GM12878 (cell line): ENCODE results near the gene PRKN. TPM values are rescaled to one million over a fixed set of nuclear protein-coding genes. Genes with fewer than 3 reads are reported as not detected.

Experiments used
- ATAC-seq: fragments of 200-7000 bp; cut with Tn5 transposase; 3 replicates; pipeline ENCODE4 v1.9.1; 2020; ENCODE audit warnings: mild to moderate bottlenecking, moderate library complexity
- BruUV-seq: library from RNA; stranded (reverse); fragments of 400-500 nt; replicated peaks from 2 replicates; lab custom pipeline; 2021; lab: Mats Ljungman, UMichigan
- CTCF ChIA-PET: fragments of 300-600 bp; sonication (Branson Sonifier 250); formaldehyde crosslinking; extraction: SDS; loops from one replicate; lab custom pipeline; 2021; ENCODE audit warnings: inconsistent platforms; lab: Yijun Ruan, JAX
- POLR2A ChIA-PET: fragments of 350-600 bp; formaldehyde crosslinking; extraction: SDS; loops from one replicate; lab custom pipeline; 2021; ENCODE audit warnings: inconsistent platforms; lab: Charles Lee
- RAD21 ChIA-PET: fragments of 300-600 bp; sonication (Branson Sonifier 250); formaldehyde crosslinking; loops from one replicate; lab custom pipeline; 2023; ENCODE audit warnings: antibody characterized with exemption; ENCODE audit not compliant: unreplicated experiment; lab: Charles Lee
- SMC1A ChIA-PET: fragments of 300-600 bp; sonication (Branson Sonifier 250); formaldehyde crosslinking; loops from one replicate; lab custom pipeline; 2023; ENCODE audit not compliant: unreplicated experiment, uncharacterized antibody; lab: Charles Lee
- DNase-seq: peaks from one replicate; pipeline ENCODE4 v3.0.0-alpha.2; 2011; ENCODE audit warnings: low read depth, low spot score
- FAIRE-seq: peaks from 3 replicates; lab custom pipeline; 2011; peaks lifted over from hg19 to GRCh38; lab: Jason Lieb, UNC
- H2AFZ ChIP-seq: 2 replicates; pipeline ENCODE4 v1.6.0; 2011; ENCODE audit warnings: low read depth, low read length, control low read depth; ENCODE audit not compliant: control insufficient read depth
- H3K27ac ChIP-seq: 2 replicates; pipeline ENCODE4 v1.5.1; 2011; ENCODE audit warnings: control low read depth; ENCODE audit not compliant: control insufficient read depth, insufficient read depth
- H3K27me3 ChIP-seq, 2 experiments: replicated peaks in 1 of 2; 2 replicates each; pipeline versions ENCODE4 v1.6.0 to v1.6.1; 2011; ENCODE audit warnings: low read length in 1 of 2; ENCODE audit not compliant: control insufficient read depth in 2 of 2, insufficient read depth in 2 of 2
- H3K36me3 ChIP-seq, 2 experiments: 2 replicates each; pipeline ENCODE4 v1.5.1; 2011; ENCODE audit warnings: low read length in 1 of 2; ENCODE audit not compliant: control insufficient read depth in 2 of 2, insufficient read depth in 2 of 2
- H3K4me1 ChIP-seq: 2 replicates; pipeline ENCODE4 v1.6.1; 2011; ENCODE audit warnings: mild to moderate bottlenecking, low read length, moderate library complexity, mixed read lengths; ENCODE audit not compliant: control insufficient read depth, insufficient read depth
- H3K4me2 ChIP-seq: 2 replicates; pipeline ENCODE4 v1.6.0; 2011; ENCODE audit warnings: control low read depth; ENCODE audit not compliant: control insufficient read depth, insufficient read depth
- H3K4me3 ChIP-seq: fragments of 200-600 bp; sonication (generic); 2 replicates; pipeline ENCODE4 v1.5.1; 2016
- H3K79me2 ChIP-seq: 2 replicates; pipeline ENCODE4 v1.6.0; 2011; ENCODE audit warnings: low read length; ENCODE audit not compliant: control insufficient read depth, insufficient read depth
- H3K9ac ChIP-seq: 2 replicates; pipeline ENCODE4 v1.8.0; 2011; ENCODE audit warnings: low read length, control low read depth, mixed read lengths; ENCODE audit not compliant: control insufficient read depth, insufficient read depth
- H3K9me3 ChIP-seq: replicated peaks from 3 replicates; pipeline ENCODE4 v1.5.1; 2011; ENCODE audit warnings: mild to moderate bottlenecking, low read length; ENCODE audit not compliant: control insufficient read depth, insufficient read depth
- H4K20me1 ChIP-seq: 2 replicates; pipeline ENCODE4 v1.6.0; 2011; ENCODE audit not compliant: control insufficient read depth, insufficient read depth
- ESRRA ChIP-seq: IDR thresholded peaks from 2 replicates; pipeline ENCODE4 v1.6.1; 2012; ENCODE audit warnings: mild to moderate bottlenecking, low read length, improper control_type of control experiment
- ETV6 ChIP-seq, 2 experiments: fragments of 450-650 bp in 1 of 2; IDR thresholded peaks in 1 of 2; conservative IDR thresholded peaks in 1 of 2; 2 replicates each; pipeline ENCODE4 v1.6.1; 2014; ENCODE audit warnings: antibody characterized with exemption in 1 of 2, borderline replicate concordance in 1 of 2, low read depth in 1 of 2, mild to moderate bottlenecking in 1 of 2, moderate library complexity in 1 of 2
- RCOR1 ChIP-seq: conservative IDR thresholded peaks from 2 replicates; pipeline ENCODE4 v1.6.1; 2012; ENCODE audit warnings: low read depth, low read length, improper control_type of control experiment
- SMAD1 ChIP-seq: fragments of 450-650 bp; IDR thresholded peaks from 2 replicates; pipeline ENCODE4 v1.6.1; 2018; ENCODE audit warnings: mild to moderate bottlenecking, low read depth; ENCODE audit not compliant: partially characterized antibody
- SPI1 ChIP-seq: IDR thresholded peaks from 2 replicates; pipeline ENCODE4 v1.6.1; 2011; ENCODE audit warnings: low read depth, mild to moderate bottlenecking, low read length, moderate library complexity, borderline replicate concordance; ENCODE audit not compliant: insufficient read depth
- USF1 ChIP-seq: IDR thresholded peaks from 2 replicates; pipeline ENCODE4 v1.6.1; 2011; ENCODE audit warnings: borderline replicate concordance, low read depth, mild to moderate bottlenecking, moderate library complexity, mixed read lengths, low read length; ENCODE audit not compliant: insufficient read depth; ENCODE audit errors: extremely low read length
- WGBS: methylation state at CpG from one replicate; pipeline ENCODE4 v1.1.6; 2016; ENCODE audit warnings: low lambda C conversion rate; ENCODE audit not compliant: insufficient replicate concordance, insufficient coverage; ENCODE audit errors: missing lambda C conversion rate; 5-methylcytosine and 5-hydroxymethylcytosine counted together
- in situ Hi-C: fragments of 300-500 bp; cut with MboI; formaldehyde crosslinking; loops from 9 replicates; pipeline ENCODE4 v1.14.3; 2018; ENCODE audit warnings: mixed read lengths
- intact Hi-C: fragments of 100-400 bp; cut with micrococcal nuclease; formaldehyde crosslinking; loops from one replicate; pipeline ENCODE4 v1.14.2; 2022; ENCODE audit not compliant: unreplicated experiment
- polyA plus RNA-seq, 11 experiments: library from polyadenylated mRNA; depleted of rRNA in 4 of 11; unstranded in 6 of 11; stranded (reverse) in 5 of 11; fragments of >200 nt; fragmentation: Nextera tagmentation in 4 of 11; fragmentation: Illumina TruSeq in 1 of 11; extraction: Ambion mirVana in 4 of 11; extraction: Trizol in 1 of 11; gene quantifications; 1 replicate in 1 of 11; 2 replicates in 10 of 11; pipeline versions ENCODE4 v1.2.1 to v1.2.3, GENCODE V29; 2011 to 2016; ENCODE audit warnings: inconsistent platforms in 2 of 11, missing spikeins in 2 of 11, low read depth in 1 of 11
- total RNA-seq, 4 experiments: library from RNA; depleted of rRNA in 3 of 4; stranded (reverse); fragments of >200 nt in 3 of 4; fragmentation: Illumina TruSeq in 1 of 4; extraction: Trizol in 1 of 4; gene quantifications; 2 replicates each; pipeline versions ENCODE4 v1.2.1 to v1.2.3, GENCODE V29; 2013 to 2021

Gene PRKN
- total and polyA plus RNA-seq, 10 of the 15 experiments (the other 5 are each of a cell fraction or from before 2014, with no cell fraction given): 0.06 to 0.09 TPM; not detected in 8

GRCh38 chr6:161546632-161547031 lies 1180.9 kb downstream of the PRKN start (continued):
- no peak for TF ChIP-seq USF1
- no peak for TF ChIP-seq ESRRA
- no peak for TF ChIP-seq SPI1
- TF ChIP-seq RCOR1: no peak
- no peak for TF ChIP-seq ETV6 (conservative IDR thresholded peaks at IDR 0.05 in 1 of 2, IDR thresholded peaks at IDR 0.05 in 1 of 2; ENCODE audit: borderline replicate concordance in 1 of 2, low read depth in 1 of 2)
- TF ChIP-seq SMAD1: no peak

DNA sequence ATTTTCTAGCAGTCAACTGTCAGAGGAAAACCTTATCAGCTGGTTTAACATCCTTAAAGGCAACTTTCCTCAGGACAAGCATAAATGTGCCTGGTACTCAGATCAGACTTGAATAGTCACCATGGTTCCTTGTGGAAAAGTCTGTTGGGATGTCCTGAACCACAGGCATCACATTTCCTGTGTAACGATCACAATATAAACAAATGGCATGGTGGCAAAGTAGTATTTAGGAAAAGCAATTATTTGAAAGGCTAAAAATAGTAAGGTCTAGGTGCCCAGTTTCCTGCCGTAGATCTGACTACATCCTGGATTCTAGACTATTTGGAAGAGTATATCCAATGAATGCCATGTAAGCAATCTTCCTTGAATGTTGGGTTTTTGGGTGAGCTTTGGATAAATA lies 1181.8 kb downstream of the PRKN start:
- Histone ChIP-seq H3K4me3 (no peak overlapping the region), H3K79me2 (no peaks in the 10 kb centered on the region), H2AFZ (no peak overlapping the region), H3K27ac (no peak overlapping the region), H3K4me1 (no peaks in the 10 kb centered on the region), H3K27me3 (no peaks in the 10 kb centered on the region), H3K36me3 (no peaks in the 10 kb centered on the region), H3K9ac (no peak overlapping the region), H4K20me1 (no peaks in the 10 kb centered on the region), H3K4me2 (no peak overlapping the region), H3K9me3 (no peaks in the 10 kb centered on the region)
- BruUV-seq: no TSS peak
- 0% methylated on average over 2 of the region's 2 CpGs for WGBS
- POLR2A ChIA-PET: no interaction called here
- FAIRE-seq (no peak), ATAC-seq (no peak), DNase-seq (no peak)
- TF ChIP-seq SMAD1: no peak
- in situ Hi-C loops: no loop called here
- SMC1A ChIA-PET: no interaction called here
- RAD21 ChIA-PET: no interaction called here
- CTCF ChIA-PET: interaction anchor here (0.9 kb wide), 1 partner anchor 12 kb away, joined by 4 read pairs; no protein-coding TSS in a partner anchor
- intact Hi-C loops: no loop called here
